Left ventricle myocardium superior (tissue), 1 donor: Measurements from ENCODE around the gene IMPDH1. TPM values are rescaled to one million over a fixed set of nuclear protein-coding genes. Genes with fewer than 3 reads are reported as not detected.
A peak's percentile ranks its signal among the peaks of the same experiment; 100 is the strongest.

Experiments used
- ATAC-seq: fragments of 200-7000 bp; cut with Tn5 transposase; one replicate; pipeline ENCODE4 v1.9.1; 2020; ENCODE audit warnings: mild to moderate bottlenecking, moderate library complexity
- DNase-seq: peaks from one replicate; pipeline ENCODE4 v3.0.0-alpha.2; 2020
- intact Hi-C: fragments of 100-400 bp; cut with micrococcal nuclease; formaldehyde crosslinking; loops from one replicate; pipeline ENCODE4 v1.11.0; 2022
- total RNA-seq: library from RNA; stranded (reverse); fragmentation: NEBNext Ultra II Directional; extraction: Animal tissue kit (Norgen Biotek cat#: 25700); gene quantifications from one replicate; pipeline ENCODE4 v1.2.1, GENCODE V29; 2021
- donor health status: DM: no; HTN: yes; CAD: no; lungs with severe emphysema.

The IMPDH1 gene
- total RNA-seq, 1 donor from 2014 or later, result 20.7 TPM

- DNase-seq (peak; percentile 50), ATAC-seq (peak; percentile 17)
- intact Hi-C loops, result no loop called here
Measured at GRCh38 chr7:128351296-128352152, 58.3 kb downstream of the IMPDH1 start.

GRCh38 chr7:128350708-128351295 lies 59.0 kb downstream of the IMPDH1 start:
- ATAC-seq (no peak), DNase-seq (peak; percentile 40)
- intact Hi-C loops, result no loop called here

- ATAC-seq, result no peak
- intact Hi-C loops, result no loop called here
- no peak for DNase-seq
Measured at GRCh38 chr7:128349466-128349825, 60.3 kb downstream of the IMPDH1 start.

GRCh38 chr7:128347647-128348097 lies 62.1 kb downstream of the IMPDH1 start:
- DNase-seq (peak; percentile 70), ATAC-seq (peak; percentile 33)
- intact Hi-C loops, result no loop called here

- DNase-seq (no peak), ATAC-seq (no peak)
- intact Hi-C loops, result no loop called here
Measured at GRCh38 chr7:128344431-128344774, 65.4 kb downstream of the IMPDH1 start.

- ATAC-seq (peak; percentile 94), DNase-seq (peak; percentile 88)
- intact Hi-C loops, result no loop called here
Measured at GRCh38 chr7:128343554-128344430, 66.0 kb downstream of the IMPDH1 start, which contains the start of gene RBM28. RBM28 (minus strand) TSS chr7:128343908; CDS start chr7:128343793, 115 bp downstream.

Other genes starting within 250 kb of the IMPDH1 start
- gene LEP, start 168.7 kb downstream of the IMPDH1 start, total RNA-seq, result 0.42 TPM
- gene RBM28, start 66.1 kb downstream of the IMPDH1 start, total RNA-seq, result 36.0 TPM
- gene PRRT4, start 48.3 kb downstream of the IMPDH1 start, total RNA-seq, result 1.6 TPM
- 6.9 TPM for gene HILPDA, start 45.9 kb upstream of the IMPDH1 start, total RNA-seq
- gene METTL2B, start 66.8 kb upstream of the IMPDH1 start, total RNA-seq, result 19.4 TPM